Peyer's patch (tissue), 4 donors: ENCODE measurements around the gene SPEF1. TPM values are rescaled to one million over a fixed set of nuclear protein-coding genes. Genes with fewer than 3 reads are reported as not detected.

Source experiments
- DNase-seq, 3 donors: peaks; one replicate each; pipeline ENCODE4 v3.0.0-alpha.2; 2017 to 2019
- H3K27ac ChIP-seq, 4 donors: fragments of 200-600 bp; sonication (generic); one replicate each; pipeline ENCODE4 v1.5.1; 2016 to 2019
- H3K27me3 ChIP-seq, 2 donors: fragments of 200-600 bp; sonication (generic); one replicate each; pipeline ENCODE4 v1.5.1; 2019
- H3K36me3 ChIP-seq, 3 donors: fragments of 200-600 bp; sonication (generic); one replicate each; pipeline ENCODE4 v1.5.1; 2016 to 2019
- H3K4me1 ChIP-seq, 4 donors: fragments of 200-600 bp; sonication (generic); one replicate each; pipeline ENCODE4 v1.5.1; 2016 to 2019
- H3K4me3 ChIP-seq, 4 donors: fragments of 200-600 bp; sonication (generic); 1 replicate in 3 of 4; 2 replicates in 1 of 4; pipeline ENCODE4 v1.5.1; 2016 to 2019; ENCODE audit warnings: mild to moderate bottlenecking in 1 of 4
- H3K9me3 ChIP-seq, 4 donors: fragments of 200-600 bp; sonication (generic); one replicate each; pipeline ENCODE4 v1.5.1; 2016 to 2019; ENCODE audit warnings: mild to moderate bottlenecking in 1 of 4
- CTCF ChIP-seq, 6 experiments: fragments of 450-650 bp in 4 of 6; fragments of 200-600 bp in 2 of 6; sonication (generic) in 1 of 6; IDR thresholded peaks; one replicate each; pipeline ENCODE4 v1.5.1; 2017 to 2019; ENCODE audit warnings: antibody characterized with exemption in 6 of 6, mild to moderate bottlenecking in 3 of 6, moderate library complexity in 1 of 6
- POLR2A ChIP-seq, 2 donors: fragments of 450-650 bp; IDR thresholded peaks; one replicate each; pipeline ENCODE4 v1.5.1; 2017; ENCODE audit warnings: antibody characterized with exemption in 2 of 2, mild to moderate bottlenecking in 2 of 2, moderate library complexity in 2 of 2
- total RNA-seq, 4 donors: library from RNA; depleted of rRNA; stranded (reverse); fragments of >200 nt; gene quantifications; one replicate each; pipeline ENCODE4 v1.1.0, GENCODE V29; 2016

SPEF1 gene
- total RNA-seq, 4 donors from 2014 or later: not detected

- no peaks in the 10 kb centered on the region for H3K27me3 ChIP-seq
- no peak for DNase-seq
- peaks cover 0 to 2% (median 0%) of the 10 kb centered on the region in 3 donors for H3K36me3 ChIP-seq
- no peak for TF ChIP-seq CTCF (IDR thresholded peaks at IDR 0.05)
- TF ChIP-seq POLR2A (IDR thresholded peaks at IDR 0.05): no peak
- no peaks in the 10 kb centered on the region for H3K9me3 ChIP-seq
- no peak overlapping the region for H3K4me3 ChIP-seq
- H3K27ac ChIP-seq: no peak overlapping the region
- H3K4me1 ChIP-seq: peaks cover 4 to 40% (median 11%) of the 10 kb centered on the region in 4 donors
These were observed 2.3 kb downstream of the SPEF1 start for GRCh38 chr20:3778976-3779375.

GRCh38 chr20:3777716-3778629 lies 3.3 kb downstream of the SPEF1 start:
- Histone ChIP-seq H3K27ac (peak overlapping the region in 1 of 4 donors; percentile 69), H3K36me3 (no peaks in the 10 kb centered on the region), H3K4me3 (peak overlapping the region; percentile 34 to 59 (median 56)), H3K4me1 (peaks cover 4 to 30% (median 11%) of the 10 kb centered on the region in 4 donors), H3K9me3 (no peaks in the 10 kb centered on the region), H3K27me3 (no peaks in the 10 kb centered on the region)
- peak in 2 of 6 experiments; percentile 2 to 8 for TF ChIP-seq CTCF (IDR thresholded peaks at IDR 0.05)
- TF ChIP-seq POLR2A (IDR thresholded peaks at IDR 0.05): no peak
- peak; percentile 69 to 83 (median 70) for DNase-seq

GRCh38 chr20:3777381-3777715 lies 3.9 kb downstream of the SPEF1 start:
- peak overlapping the region; percentile 34 to 59 (median 56) for H3K4me3 ChIP-seq
- no peaks in the 10 kb centered on the region for H3K9me3 ChIP-seq
- no peaks in the 10 kb centered on the region for H3K36me3 ChIP-seq
- TF ChIP-seq POLR2A (IDR thresholded peaks at IDR 0.05): no peak
- no peak for TF ChIP-seq CTCF (IDR thresholded peaks at IDR 0.05)
- peak in 1 of 3 donors; percentile 37 for DNase-seq
- H3K4me1 ChIP-seq: peaks cover 4 to 29% (median 11%) of the 10 kb centered on the region in 4 donors
- no peaks in the 10 kb centered on the region for H3K27me3 ChIP-seq
- H3K27ac ChIP-seq: peak overlapping the region in 1 of 4 donors; percentile 69

GRCh38 chr20:3775457-3776108 lies 5.7 kb downstream of the SPEF1 start:
- Histone ChIP-seq H3K4me3 (no peak overlapping the region), H3K4me1 (peaks cover 4 to 20% (median 6%) of the 10 kb centered on the region in 4 donors), H3K27me3 (no peaks in the 10 kb centered on the region), H3K36me3 (no peaks in the 10 kb centered on the region), H3K9me3 (no peaks in the 10 kb centered on the region), H3K27ac (no peak overlapping the region)
- DNase-seq: no peak
- TF ChIP-seq POLR2A (IDR thresholded peaks at IDR 0.05): no peak
- no peak for TF ChIP-seq CTCF (IDR thresholded peaks at IDR 0.05)

GRCh38 chr20:3771552-3772058 lies 9.6 kb downstream of the SPEF1 start:
- TF ChIP-seq CTCF (IDR thresholded peaks at IDR 0.05) (no peak), POLR2A (IDR thresholded peaks at IDR 0.05) (no peak)
- Histone ChIP-seq H3K27ac (no peak overlapping the region), H3K36me3 (no peaks in the 10 kb centered on the region), H3K9me3 (no peaks in the 10 kb centered on the region), H3K4me3 (no peak overlapping the region), H3K27me3 (no peaks in the 10 kb centered on the region), H3K4me1 (peaks cover 0 to 15% (median 7%) of the 10 kb centered on the region in 4 donors)
- DNase-seq: no peak
